GM18907 (cell line): ENCODE measurements around the gene MED12L.

Experiments
- ATAC-seq: cut with Tn5 transposase; IDR thresholded peaks from one replicate; pipeline ENCODE4 v1.9.1; 2021; ENCODE audit warnings: mild to moderate bottlenecking, moderate library complexity; ENCODE audit not compliant: unreplicated experiment

Gene MED12L

DNA sequence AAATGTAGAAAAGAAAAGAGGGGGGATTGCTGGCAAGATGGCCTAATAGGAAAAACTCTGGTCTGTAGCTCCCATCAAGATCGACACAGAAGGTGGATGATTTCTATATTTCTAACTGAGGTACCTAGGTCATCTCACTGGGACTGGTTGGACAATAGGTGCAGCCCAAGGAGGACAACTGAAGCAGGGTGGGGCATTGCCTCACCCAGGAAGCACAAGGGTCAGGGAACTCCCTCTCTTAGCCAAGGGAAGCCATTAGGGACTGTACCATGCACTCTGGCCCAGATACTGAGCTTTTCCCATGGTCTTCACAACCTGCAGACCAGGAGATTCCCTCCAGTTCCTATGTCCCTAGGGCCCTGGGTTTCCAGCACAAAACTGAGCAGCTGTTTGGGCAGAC lies 398.0 kb downstream of the MED12L start:
- ATAC-seq = no peak

GRCh38 chr3:151483961-151484520 lies 398.6 kb downstream of the MED12L start:
- no peak for ATAC-seq
